Activated CD4-positive, alpha-beta T cell treated with anti-CD3 and anti-CD28 coated beads, Interleukin-2, Interleukin-6, amounts not matched to agents 100 ng/mL and 50 ng/mL, durations not matched to agents 16 hours and 8 hours (primary cell): ENCODE results near the gene KIF2A.

Experiments used
- DNase-seq: peaks from one replicate; pipeline ENCODE4 v3.0.0-alpha.2; 2020

The KIF2A gene

DNA sequence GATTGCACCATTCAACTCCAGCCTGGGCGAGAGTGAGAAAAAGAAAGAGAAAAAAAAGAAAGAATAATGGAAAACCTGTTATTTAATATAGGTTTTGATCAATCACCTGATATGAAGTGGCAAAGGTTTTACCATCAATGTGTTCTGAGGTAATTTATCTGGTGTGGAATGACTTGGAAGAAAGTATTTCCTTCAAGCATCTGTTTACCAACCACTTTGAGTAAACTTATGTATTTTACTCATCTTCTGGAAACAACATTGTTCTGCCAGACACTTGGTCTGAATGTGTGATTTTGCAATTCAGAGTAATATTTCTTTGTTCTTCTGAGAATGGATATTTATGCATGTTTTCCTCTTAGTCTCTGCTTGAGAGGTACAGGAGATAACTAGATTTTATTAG, 24.3 kb downstream of the KIF2A start:
- DNase-seq, result no peak

DNA sequence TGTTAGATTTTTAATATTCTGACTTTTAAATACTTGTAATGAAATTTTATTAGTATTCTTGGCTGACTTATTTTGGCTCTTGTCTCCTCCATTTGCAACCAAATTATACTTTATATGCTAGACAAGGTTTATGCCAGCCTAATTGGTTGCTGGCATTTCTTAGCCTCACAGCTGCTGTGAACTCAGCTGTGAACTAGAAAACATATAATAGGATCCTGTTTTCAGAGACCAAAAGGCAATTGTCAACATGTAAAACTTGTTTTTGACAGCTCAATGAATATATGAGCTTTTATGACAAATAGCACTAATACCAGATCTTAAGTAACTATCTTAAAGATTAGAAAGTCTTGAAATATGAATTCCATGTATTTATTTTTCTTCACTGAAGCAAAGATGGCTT, 25.9 kb downstream of the KIF2A start:
- no peak for DNase-seq

DNA sequence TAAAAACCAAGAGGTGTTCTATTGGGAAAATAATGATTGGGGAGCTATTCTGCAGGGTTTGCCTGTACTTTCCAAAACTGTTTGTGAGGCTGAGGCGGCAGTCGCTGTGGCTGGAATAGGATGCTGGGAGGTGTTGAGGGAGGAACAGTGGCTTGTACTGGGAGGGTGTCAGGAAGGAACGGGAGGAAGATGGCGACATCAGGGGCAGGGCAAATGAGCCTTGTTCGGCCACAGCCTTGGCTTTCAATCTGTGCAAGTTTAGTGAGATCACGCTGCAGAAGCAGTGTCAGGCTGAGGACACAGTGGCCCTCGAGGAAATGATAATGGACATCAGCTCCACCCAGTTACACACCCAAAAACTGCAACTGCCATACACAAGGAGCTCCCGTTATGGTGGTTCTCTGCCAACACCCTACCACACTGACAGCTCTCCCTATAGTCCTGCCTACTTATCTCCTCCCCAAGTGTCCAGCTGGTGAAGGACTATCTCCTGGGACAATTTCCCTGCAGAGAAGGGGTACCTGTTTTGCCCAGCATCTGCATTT, 27.3 kb downstream of the KIF2A start:
- no peak for DNase-seq

DNA sequence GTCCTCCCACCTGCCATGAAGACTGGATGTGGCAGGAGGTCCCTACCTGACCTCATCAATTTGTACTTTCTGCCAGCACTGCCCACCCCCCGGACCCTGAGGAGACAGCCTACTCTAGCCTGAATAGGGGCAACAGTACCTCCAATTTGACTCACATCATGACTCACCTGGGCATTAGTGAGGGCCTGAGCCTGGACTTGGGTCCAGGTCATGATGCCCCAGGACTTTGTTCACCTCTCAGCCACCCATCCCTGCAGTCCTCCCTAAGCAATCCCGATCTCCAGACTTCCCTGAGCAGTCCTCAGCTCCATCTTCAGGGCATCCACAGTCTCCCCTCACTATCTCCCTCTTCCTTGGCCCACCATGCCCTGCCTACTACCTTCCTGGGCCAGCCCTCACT, 28.1 kb downstream of the KIF2A start:
- no peak for DNase-seq

DNA sequence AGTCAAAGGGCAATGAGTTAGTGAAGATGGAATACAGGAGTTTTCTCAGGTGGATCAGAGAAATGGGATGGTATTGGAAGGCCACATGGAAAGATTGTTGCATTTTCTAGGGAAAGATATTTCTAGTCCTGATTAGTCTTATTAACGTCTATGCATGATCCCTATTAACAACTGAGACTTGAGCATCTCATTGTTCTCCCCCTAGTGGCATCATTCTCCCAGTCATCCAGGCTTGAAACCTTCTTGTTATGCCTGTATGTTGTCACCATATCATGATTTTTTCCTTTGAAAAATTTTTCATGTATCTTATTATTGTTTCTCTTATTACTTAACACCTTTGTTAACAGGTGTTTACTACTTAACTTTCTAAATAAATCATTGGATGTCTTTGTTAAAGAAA, 34.4 kb downstream of the KIF2A start:
- no peak for DNase-seq

DNA sequence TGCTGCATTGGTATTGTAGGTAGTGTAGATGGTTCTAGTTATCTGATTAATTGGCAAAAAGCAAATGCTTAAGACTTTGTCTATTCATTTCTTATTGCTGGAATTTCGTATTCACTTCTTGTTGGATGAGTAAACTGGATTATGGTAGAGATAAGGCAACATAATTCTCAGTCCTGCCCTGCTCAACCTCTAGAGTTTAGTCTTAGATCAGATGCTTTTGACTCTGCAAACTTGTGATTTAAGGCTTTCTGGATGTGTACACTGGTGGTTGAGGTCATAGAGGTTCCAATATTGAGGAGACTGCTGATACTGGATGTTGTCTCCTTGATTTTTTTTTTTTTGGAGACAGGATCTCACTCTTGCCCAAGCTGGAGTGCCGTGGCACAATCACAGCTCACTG, 35.0 kb downstream of the KIF2A start:
- DNase-seq, result no peak

DNA sequence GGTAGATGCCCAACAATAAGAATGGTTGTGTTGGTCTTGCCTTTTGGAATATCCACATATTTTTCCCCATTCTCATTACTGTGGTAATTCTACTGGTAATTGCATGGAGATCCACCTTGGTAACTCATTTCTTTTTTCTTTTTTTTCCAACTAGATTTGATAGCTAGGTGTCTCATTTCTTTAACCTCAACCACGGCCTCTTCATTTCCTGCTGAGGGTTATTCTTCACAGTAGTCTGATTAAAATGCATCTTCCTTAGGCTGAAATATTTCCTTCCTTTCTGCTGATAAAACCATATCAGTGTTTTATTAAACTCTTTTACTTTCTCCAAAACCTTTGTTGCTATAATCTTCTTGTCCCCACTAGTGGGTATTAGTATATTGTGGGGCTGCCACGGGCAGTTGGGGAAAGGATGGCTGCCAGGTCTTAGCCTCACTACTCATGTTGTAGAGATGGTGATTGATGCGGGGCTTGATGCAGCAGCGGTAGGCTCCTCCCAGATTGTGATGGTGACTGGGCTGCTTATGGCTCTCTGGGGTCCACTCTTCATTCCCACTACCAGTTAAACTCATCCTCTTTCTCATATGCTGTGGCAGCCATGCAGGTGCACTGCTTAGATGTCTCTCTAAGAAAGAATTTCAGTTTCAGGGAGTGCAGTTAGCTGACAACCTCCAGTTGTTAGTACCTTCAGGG, 35.9 kb downstream of the KIF2A start:
- DNase-seq, result peak; percentile 47

DNA sequence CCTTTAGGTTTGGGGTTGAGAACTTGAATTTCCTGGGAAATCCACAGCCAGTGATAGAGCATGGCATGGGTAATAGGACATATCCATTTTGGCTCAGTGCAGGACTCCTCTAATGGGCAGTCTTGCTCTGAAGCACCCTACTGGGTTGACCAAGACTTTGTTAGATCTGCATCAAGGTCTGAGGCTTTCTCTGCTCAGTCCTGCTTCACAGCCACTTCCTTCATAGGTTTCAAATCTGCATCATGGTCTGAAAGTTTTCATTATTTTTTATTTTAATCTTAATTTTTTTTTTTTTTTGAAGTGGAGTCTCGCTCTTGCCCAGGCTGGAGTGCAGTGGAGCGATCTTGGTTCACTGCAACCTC, 36.5 kb downstream of the KIF2A start:
- DNase-seq, result no peak

DNA sequence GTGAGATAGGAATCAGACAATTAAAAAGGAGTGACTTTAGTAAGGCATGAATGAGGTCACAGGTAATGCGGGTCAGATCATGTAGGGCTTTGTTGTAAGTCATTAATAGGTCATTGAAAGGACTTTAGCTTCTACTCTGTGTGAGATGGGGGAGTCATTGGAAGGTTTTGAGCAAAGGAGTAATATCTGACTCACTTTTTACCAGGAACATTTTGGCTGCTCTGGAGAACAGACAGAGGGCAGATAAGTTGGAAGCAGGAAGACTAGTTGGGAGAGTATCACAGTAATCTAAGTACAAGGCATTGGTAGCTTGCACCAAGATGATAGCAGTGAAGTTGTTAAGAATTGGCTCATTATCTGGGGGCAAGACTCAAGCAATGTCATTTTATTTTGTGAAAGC, 37.4 kb downstream of the KIF2A start:
- DNase-seq, result no peak

DNA sequence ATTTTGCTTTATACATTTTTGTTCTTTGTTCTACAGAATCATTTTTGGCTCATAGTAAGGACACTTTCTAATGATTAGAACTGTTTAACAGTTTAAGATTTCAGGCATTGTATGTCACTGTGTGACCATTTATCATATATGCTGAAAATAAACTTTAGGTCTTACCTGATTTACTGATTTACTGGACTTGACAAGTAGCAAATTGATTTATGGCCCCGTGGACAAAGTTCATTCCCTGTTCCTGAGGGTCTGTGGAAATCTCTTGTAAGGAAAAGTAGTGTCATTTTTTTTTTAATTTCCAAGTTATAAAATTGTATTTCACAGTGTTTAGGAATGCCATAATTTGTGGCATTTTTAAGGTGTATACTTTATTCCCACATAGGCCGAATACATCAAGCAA, 40.7 kb downstream of the KIF2A start:
- DNase-seq, result no peak

DNA sequence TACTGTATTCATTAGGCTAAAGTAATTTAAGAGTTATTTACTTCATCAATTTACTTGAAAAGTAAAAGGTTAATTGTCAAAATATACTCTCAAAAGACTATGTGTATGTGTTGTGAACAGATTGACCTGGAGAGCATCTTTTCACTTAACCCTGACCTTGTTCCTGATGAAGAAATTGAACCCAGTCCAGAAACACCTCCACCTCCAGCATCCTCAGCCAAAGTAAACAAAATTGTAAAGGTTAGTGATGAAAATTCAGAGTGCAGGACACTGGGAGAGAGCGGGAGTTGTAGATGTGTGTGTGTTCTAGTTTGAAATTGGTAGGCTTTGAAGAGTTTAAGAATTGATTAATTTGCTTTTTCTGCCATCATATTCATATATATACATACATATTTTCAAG, 41.9 kb downstream of the KIF2A start:
- DNase-seq, result no peak

DNA sequence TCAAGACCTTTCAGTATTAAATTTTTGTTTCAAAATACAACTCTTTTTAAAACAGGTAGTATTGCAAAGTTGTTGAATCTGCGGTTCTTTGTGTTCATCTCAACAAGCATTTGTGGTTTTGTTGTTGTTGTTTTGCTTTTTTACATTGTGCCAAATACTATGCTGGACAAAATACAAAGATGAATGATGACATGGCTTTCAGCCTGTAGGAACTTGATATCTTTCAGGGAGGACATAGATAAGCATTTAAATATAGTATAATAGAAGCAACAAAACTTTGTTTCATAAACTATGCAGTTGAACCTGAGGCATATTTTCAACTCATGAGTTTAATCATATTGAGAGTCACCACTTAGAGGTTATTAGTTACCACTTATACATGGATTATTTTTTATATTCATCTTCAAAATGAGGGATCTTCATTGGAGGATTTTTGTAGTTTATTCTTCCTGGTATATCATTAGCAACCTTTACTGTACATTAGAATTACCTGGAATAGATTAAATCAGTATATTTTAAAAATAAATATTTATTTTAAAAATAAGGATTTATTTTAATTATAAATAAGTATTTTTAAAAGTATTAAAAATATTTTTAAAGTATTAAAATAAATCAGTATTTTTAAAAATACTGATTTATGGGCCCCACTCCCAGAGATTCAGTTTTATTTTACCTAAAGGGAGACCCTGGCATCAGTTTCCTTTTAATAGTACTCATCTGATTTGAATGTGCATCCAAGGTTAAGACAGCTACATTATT, 42.9 kb downstream of the KIF2A start:
- DNase-seq, result no peak

DNA sequence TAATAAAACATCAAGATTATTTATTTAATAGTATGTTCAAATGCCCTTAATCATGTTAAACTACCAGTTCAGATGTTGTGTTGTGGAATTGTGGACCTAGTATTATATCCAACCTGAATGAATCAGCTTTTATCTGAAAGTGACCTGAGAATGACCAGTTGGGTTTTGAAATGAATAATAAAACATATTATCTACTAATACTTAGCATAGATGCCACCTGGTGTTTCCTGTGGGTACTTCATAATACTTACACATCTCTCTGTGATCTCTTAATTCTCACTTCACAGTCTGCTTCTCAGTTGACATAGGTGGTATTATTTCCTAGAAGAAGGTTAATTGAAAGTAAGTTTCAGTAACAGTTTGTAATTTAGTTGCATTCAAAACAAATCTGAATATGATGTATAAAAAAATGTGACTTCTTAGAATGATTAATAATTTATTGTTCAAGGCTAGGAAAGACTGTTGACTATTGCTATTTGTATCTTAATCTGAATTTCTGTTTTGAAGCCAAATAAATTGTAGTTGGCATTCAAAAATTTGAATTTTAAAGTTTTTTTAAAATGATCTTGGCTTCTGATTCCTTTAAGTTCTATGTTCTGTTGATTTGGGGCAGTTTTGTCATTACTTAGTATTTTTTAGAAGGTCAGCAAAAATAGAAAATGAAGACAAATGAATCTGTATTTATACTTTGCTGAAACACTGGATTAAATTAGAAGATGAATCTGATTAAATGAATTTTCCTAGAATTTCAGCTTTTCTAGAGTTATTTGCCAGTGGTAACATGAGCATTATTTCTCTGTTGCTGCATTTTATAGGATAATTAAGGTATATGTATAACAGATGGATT, 48.2 kb downstream of the KIF2A start:
- DNase-seq, result peak; percentile 53

DNA sequence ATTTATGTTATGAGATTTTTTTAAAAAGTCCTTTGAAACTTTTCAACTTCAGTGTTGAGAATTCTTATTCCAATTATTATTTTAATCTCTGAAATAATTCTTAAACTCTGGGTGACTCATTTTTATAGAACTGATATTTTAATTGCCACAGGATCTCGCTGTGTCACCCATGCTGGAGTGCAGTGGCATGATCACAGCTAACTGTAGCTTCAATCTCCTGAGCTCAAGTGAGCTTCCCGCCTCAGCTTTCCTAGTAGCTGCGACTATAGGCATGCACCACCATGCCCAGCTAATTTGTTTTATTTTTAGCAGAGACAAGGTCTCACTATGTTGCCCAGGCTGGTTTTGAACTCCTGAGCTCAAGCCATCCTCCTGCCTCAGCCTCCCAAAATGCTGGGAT, 56.7 kb downstream of the KIF2A start:
- DNase-seq, result no peak

DNA sequence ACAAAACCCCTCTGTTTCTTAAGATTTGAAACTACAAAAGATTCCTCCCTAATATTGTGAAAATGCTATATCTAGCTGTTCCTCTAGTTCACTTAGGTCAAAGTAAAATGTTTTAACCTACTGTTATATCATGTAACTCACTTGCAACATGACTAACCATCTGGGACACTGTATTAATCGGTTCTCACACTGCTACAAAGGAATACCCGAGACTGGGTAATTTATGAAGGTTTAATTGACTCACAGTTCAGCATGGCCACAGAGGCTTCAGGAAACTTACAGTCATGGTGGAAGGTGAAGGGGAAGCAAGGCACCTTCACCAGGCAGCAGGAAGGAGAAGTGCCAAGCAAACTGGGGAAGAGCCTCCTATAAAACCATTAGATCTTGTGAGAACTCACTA, 63.0 kb downstream of the KIF2A start:
- DNase-seq, result no peak

DNA sequence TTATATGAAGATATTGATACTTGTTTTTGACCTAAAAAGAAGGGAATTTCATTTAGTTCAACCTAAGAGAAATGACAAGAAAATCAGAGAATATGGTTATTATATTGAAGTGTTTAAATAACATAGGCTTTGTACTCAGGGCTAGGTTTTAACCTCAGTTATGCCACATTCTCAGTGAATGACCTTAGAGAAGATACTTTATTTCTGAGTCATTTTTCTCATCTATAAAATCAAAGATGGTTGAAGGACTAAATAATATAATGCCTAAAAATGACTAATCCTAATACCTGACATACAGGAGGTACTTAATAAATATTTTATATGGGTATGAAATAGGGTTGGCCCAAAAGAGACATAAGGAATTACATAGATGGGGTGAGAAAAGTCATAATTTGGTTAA, 65.4 kb downstream of the KIF2A start:
- DNase-seq, result no peak

DNA sequence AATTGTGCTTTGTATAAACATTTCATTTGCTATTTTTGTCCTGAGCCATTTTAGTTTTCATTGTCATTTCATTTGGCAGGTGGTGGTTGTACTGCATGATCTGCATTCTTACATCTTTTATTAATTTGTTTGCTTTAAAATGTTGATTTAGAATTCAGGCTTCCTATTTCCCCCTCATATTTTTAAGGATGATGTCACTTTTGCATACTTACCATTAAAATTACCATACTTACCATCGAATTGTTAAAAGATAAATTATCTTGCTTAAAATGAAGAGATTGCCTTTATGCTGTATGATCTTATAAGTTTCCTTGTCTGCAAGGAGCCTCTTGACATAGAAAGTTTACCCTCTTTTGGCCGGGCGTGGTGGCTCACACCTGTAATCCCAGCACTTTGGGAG, 66.6 kb downstream of the KIF2A start:
- DNase-seq, result no peak

DNA sequence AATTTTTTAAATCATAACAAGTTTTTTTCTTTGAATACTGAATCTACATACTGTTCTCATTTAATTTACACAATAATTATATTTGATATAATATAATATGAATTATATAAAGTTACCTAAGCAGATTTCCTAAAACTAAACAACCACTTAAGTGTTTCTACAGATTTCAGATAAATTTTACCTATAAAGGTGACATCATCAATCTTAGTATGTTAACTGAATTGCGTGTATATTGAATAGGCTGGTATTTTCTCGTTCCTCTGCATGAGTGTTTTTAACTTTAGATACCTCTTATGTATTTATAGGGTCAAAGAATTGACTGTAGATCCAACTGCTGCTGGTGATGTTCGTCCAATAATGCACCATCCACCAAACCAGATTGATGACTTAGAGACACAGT, 67.4 kb downstream of the KIF2A start:
- no peak for DNase-seq

DNA sequence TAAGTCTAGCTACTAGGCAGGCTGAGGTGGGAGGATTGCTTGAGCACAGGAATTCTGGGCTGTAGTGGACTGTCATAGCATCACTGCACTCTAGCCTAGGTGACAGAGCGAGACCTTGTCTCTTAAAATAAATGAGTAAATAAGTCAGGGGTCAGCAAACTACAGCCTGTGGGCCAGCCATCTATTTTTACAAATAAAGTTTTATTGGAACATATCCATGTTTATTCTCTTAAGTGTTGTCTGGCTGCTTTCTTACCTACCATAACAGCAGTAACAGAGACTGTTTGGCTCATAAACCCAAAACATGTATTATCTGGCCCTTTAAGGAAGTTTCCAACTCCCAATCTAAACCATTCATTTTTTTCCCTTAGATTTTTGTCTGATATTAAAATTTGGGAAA, 68.1 kb downstream of the KIF2A start:
- DNase-seq, result no peak

DNA sequence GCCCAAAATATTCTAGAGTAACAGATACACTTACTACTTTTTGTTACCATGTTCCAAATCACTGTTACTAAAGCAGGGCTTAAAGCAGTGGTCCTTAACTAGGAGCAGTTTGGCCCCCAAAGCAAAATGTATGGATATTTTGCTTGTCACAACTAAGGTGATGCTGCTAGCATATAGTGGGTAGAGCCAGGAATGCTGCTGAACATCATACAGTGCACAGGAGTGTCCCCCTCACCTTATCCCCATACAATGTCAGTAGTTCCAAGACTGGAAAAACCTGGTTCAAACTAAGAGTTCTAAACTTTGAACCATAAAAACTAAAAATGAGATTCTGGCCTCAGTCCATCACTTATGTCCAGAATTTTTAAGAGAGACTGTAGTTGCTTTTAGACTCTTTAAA, 69.6 kb downstream of the KIF2A start:
- DNase-seq, result no peak

DNA sequence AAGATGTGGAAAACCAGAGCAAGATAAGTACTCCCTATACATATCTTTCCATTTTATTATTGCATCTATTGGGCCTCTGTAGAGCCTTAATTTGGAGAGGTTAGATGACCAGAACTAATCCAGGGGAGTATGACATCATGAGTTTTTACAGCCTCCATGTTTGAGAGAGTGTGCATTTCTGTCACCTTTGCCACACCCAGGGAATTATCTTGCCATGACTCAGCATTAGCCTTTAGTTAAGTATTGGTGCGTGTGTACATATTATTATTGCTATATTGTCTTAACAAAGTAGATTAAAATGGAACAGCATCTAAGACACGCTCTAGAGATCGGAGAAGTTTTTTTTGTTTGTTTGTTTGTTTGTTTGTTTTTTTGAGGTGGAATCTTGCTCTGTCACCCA, 70.1 kb downstream of the KIF2A start:
- DNase-seq, result no peak

DNA sequence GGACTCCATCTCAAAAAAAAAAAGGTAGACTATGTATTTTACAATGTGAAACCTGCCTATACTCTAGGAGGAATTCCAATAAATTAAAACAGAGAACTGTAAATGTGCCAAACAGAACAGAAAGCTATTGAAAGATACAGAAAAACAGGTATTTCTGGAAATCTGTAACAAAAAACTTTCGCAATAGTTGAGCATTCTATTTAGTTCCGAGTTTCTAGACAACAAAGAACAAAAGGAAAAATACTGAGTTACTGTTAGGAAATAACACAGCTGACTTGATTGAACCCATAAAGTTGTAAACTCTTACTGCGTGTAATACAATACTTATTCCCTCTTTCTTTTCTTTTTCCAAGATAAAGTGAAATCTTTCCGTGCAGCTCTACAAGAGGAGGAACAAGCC, 79.1 kb downstream of the KIF2A start:
- no peak for DNase-seq

DNA sequence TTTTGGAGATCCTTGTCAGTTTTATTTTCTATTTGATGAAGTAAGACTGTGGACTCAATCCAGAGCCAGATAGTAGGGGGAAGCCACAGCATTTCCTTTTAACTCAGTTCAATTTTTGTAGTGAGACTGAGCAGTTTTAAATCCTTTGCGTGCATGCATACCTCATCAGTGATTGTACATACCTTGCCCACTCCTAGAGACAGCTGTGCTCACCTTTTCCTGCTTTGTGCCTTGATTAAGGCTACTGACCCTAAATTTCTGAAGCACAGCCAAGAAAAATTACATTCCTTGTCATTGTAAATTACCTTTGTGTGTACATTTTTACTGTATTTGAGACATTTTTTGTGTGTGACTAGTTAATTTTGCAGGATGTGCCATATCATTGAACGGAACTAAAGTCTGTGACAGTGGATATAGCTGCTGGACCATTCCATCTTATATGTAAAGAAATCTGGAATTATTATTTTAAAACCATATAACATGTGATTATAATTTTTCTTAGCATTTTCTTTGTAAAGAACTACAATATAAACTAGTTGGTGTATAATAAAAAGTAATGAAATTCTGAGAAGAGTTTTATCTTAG, 79.9 kb downstream of the KIF2A start:
- DNase-seq, result no peak
